ENCODE results near the gene TMTC2. TPM values are rescaled to one million over a fixed set of nuclear protein-coding genes. Genes with fewer than 3 reads are reported as not detected.

Gene TMTC2
- total RNA-seq, 4 donors from 2014 or later, result 11.5 to 44.1 (median 16.0) TPM

DNA sequence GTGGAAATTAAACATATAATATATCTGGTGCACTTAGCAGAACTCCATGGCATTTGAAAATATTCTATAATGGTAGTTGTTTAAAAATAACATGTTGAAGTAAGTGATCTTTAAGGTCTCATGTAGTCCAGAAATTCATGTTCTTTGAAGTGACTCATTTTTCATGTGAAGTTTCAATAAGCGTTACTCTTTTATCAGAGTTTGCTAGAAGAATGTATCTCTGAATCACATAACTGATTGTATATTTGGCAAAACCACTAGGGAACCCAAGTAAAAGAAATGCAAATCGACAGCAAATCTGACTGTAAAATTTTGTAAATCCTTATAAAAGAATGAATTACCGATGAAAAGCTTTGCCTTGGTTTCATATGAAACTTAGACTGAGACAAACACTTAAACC is 463.3 kb downstream of the TMTC2 start:
- Histone ChIP-seq H3K9me3 (no peaks in the 10 kb centered on the region), H3K4me1 (no peaks in the 10 kb centered on the region), H3K36me3 (no peaks in the 10 kb centered on the region), H3K4me3 (no peak overlapping the region), H3K27me3 (no peaks in the 10 kb centered on the region), H3K27ac (no peak overlapping the region)
- TF ChIP-seq, protein P1, sequence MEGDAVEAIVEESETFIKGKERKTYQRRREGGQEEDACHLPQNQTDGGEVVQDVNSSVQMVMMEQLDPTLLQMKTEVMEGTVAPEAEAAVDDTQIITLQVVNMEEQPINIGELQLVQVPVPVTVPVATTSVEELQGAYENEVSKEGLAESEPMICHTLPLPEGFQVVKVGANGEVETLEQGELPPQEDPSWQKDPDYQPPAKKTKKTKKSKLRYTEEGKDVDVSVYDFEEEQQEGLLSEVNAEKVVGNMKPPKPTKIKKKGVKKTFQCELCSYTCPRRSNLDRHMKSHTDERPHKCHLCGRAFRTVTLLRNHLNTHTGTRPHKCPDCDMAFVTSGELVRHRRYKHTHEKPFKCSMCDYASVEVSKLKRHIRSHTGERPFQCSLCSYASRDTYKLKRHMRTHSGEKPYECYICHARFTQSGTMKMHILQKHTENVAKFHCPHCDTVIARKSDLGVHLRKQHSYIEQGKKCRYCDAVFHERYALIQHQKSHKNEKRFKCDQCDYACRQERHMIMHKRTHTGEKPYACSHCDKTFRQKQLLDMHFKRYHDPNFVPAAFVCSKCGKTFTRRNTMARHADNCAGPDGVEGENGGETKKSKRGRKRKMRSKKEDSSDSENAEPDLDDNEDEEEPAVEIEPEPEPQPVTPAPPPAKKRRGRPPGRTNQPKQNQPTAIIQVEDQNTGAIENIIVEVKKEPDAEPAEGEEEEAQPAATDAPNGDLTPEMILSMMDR (IDR thresholded peaks at IDR 0.05), result no peak
- TF ChIP-seq POLR2A (IDR thresholded peaks at IDR 0.05), result no peak
- no peak for DNase-seq
- intact Hi-C loops (cut with DNase I; ENCODE audit: low total_unique reads), result no loop called here

DNA sequence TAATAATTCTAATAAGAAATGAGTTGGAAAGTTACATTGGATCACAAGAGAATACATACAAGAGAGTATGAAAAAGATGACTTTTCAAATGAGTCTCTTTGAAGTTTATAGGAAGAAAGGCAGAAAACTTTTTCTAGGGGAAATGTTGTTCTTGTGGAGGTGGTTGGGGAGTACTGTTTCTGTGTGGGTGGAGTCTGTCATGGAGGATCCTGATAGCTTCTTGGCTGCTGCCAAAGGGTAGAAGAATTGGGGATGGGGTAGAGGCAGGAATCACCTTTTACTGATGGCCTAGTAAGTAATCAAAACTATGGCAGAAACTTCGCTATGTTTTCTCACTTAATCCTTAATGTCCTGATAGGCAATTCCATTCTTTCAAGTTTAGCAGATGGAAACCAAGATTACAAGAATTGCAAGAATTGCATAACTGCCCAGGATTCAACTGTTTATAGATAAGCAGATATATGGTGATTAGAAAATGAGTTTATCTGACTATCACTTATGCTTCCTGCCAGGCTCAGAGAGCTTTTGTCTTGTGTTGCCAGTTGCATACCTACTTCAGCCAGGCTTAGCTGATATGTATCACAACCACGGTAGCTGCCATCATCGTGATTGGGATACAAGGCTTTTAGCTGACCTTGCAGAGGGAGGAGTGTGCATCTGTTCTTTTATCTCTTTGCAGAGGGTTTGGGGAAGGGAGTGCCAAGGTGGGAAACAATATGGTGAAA is 463.9 kb downstream of the TMTC2 start:
- no peak for DNase-seq
- Histone ChIP-seq H3K9me3 (no peaks in the 10 kb centered on the region), H3K27me3 (no peaks in the 10 kb centered on the region), H3K36me3 (no peaks in the 10 kb centered on the region), H3K27ac (no peak overlapping the region), H3K4me3 (no peak overlapping the region), H3K4me1 (no peaks in the 10 kb centered on the region)
- intact Hi-C loops (cut with DNase I; ENCODE audit: low total_unique reads), result no loop called here
- TF ChIP-seq POLR2A (IDR thresholded peaks at IDR 0.05), result no peak
- TF ChIP-seq, protein P1 (IDR thresholded peaks at IDR 0.05), result no peak

DNA sequence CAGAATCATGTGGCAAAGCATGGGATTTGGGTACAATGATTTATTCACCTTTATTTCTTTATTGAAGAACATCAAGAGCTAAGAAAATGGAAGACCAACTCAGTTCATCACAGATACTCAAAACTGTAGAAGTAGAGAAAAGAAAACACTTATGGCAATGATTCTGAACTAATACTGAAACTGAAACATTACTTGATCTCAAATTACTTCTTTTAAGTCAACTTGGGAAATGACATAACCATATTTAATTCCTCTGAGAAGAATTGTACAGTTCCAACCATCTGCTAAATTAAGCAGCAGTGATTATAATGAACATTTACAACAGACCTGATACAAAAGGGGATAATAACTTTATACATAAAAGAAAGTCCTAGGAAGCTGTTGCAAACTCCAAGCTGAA is 466.5 kb downstream of the TMTC2 start:
- Histone ChIP-seq H3K9me3 (no peaks in the 10 kb centered on the region), H3K4me1 (no peaks in the 10 kb centered on the region), H3K27me3 (no peaks in the 10 kb centered on the region), H3K27ac (no peak overlapping the region), H3K4me3 (no peak overlapping the region), H3K36me3 (no peaks in the 10 kb centered on the region)
- DNase-seq, result no peak
- intact Hi-C loops (cut with DNase I; ENCODE audit: low total_unique reads), result no loop called here
- TF ChIP-seq, protein P1 (IDR thresholded peaks at IDR 0.05), result no peak
- no peak for TF ChIP-seq POLR2A (IDR thresholded peaks at IDR 0.05)

DNA sequence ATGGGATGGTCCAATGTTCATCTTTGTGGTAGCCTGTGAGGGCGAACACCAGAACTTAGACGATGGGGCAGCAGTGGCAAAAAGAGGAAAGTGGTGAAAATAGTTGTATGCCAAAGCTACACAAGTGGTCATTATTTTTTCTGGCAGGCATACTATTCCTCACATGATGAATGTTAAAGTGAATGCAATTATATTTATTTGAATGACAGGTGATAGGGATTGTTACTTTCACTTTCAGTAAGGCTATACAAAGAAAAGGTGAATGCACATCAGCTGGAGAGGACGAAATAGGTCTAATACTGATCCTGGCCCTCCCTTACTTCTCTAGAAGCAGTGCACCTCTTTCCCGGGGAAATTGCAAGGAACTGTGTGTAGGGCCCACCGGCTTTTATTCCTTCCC is 470.1 kb downstream of the TMTC2 start:
- TF ChIP-seq POLR2A (IDR thresholded peaks at IDR 0.05), result no peak
- TF ChIP-seq, protein P1 (IDR thresholded peaks at IDR 0.05), result no peak
- Histone ChIP-seq H3K36me3 (no peaks in the 10 kb centered on the region), H3K4me1 (no peaks in the 10 kb centered on the region), H3K27me3 (no peaks in the 10 kb centered on the region), H3K4me3 (no peak overlapping the region), H3K9me3 (no peaks in the 10 kb centered on the region), H3K27ac (no peak overlapping the region)
- intact Hi-C loops (cut with DNase I; ENCODE audit: low total_unique reads), result no loop called here
- DNase-seq, result no peak

DNA sequence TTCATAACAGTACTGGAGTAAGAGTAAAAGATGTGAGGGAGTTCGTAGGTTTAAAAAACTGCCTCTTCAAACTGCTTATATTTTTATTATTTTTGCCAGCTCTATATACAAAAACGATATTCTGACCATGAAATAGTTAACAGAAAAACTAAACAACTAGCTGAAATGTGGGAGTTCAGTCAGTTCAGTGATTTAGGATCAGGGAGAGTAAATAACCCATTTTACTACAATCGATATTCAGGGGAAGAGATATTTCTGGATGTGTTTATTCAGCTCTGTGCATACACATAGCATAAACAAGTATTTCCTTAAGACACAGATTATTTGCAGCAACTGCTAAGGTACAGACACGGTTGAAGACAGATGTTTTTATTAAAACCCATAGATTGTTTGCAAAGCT is 470.9 kb downstream of the TMTC2 start:
- Histone ChIP-seq H3K4me3 (no peak overlapping the region), H3K27ac (no peak overlapping the region), H3K4me1 (no peaks in the 10 kb centered on the region), H3K9me3 (no peaks in the 10 kb centered on the region), H3K36me3 (no peaks in the 10 kb centered on the region), H3K27me3 (no peaks in the 10 kb centered on the region)
- intact Hi-C loops (cut with DNase I; ENCODE audit: low total_unique reads), result no loop called here
- no peak for DNase-seq
- TF ChIP-seq, protein P1 (IDR thresholded peaks at IDR 0.05), result no peak
- TF ChIP-seq POLR2A (IDR thresholded peaks at IDR 0.05), result no peak
